KOPT-K1 (cell line): Measurements from ENCODE around the gene PXDN.
"Not testable (repeated sequence)": the region's sequence is repeated elsewhere in the genome, so short reads cannot be mapped to it uniquely, and the experiment has no call there.

ENCODE experiments used
- H3K27ac ChIP-seq: fragments of 200-600 bp; sonication (generic); 2 replicates; pipeline ENCODE4 v1.5.1; 2016; ENCODE audit warnings: antibody characterized with exemption, mild to moderate bottlenecking, low read depth, low read length; ENCODE audit not compliant: poor library complexity, severe bottlenecking
- H3K36me3 ChIP-seq: fragments of 200-600 bp; sonication (generic); 2 replicates; pipeline ENCODE4 v1.5.1; 2017; ENCODE audit warnings: antibody characterized with exemption, mild to moderate bottlenecking, low read length, moderate library complexity; ENCODE audit not compliant: insufficient read depth
- H3K9me3 ChIP-seq: fragments of 200-600 bp; sonication (generic); 2 replicates; pipeline ENCODE4 v1.5.1; 2017; ENCODE audit warnings: antibody characterized with exemption, low read length, mild to moderate bottlenecking; ENCODE audit not compliant: insufficient read depth, poor library complexity, severe bottlenecking

PXDN gene

DNA sequence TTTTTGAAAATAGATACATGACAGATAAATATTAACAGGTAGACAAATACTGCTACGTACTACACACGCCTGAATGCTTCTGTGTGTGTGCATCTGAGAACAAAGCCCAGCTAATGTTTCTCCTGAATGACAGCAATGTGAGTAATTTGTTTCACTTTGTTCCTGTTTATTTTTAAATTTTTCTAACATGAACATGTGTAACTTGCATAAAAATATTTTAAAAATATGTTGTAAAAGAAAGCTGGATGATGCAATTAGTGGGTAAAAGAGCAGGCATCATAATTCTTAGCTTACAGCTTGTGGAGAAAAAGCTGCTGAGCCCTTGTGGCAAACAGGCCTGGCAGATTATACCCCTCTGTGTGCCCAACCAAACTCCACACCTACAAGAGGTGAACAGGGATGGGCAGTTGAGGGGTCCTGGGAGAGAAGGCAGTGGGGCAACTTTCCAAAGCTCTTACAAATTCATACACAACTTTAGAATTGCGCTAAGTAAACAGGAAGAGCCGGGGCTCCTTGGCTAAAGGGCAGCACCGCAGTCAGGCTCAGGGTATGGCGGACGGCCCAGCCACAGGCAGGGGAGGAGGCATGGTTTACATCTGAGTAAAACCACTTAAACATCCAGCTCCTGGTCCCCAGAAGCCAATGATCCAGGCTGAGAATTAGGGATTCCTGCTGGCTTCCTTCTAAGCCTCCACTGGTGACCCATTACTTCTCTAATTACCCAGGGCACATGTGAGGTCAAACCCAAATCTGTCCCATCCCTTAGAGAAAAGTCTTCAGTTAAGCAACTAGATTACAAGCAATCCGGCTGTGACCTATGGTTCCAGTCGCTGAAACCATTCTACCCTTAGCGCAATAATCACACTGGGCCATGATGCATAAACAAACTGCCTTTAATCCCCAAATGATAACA lies 14.0 kb downstream of the PXDN start:
- H3K9me3 ChIP-seq: peaks cover 3% of the 10 kb centered on the region
- H3K27ac ChIP-seq: no peak overlapping the region
- no peaks in the 10 kb centered on the region for H3K36me3 ChIP-seq

DNA sequence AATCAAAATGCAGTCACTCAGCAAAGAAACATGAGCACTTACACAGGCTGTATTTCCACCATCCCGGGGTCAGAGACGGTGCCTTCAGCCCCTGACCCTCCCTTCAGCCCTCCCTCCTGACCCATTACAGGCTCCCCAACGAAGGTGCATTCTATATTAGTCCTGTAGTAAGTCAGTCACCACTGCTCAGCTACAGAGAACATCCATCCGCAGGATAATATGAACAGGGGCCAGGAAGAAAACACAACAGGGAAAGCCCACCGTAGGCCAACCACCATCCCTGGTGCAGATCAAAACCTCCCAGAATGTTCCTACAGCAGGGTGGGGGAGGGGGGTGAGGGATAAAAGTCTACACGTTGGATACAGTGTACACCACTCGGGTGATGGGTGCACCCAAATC lies 15.1 kb downstream of the PXDN start:
- Histone ChIP-seq H3K36me3 (no peaks in the 10 kb centered on the region), H3K27ac (no peak overlapping the region), H3K9me3 (no peaks in the 10 kb centered on the region)

DNA sequence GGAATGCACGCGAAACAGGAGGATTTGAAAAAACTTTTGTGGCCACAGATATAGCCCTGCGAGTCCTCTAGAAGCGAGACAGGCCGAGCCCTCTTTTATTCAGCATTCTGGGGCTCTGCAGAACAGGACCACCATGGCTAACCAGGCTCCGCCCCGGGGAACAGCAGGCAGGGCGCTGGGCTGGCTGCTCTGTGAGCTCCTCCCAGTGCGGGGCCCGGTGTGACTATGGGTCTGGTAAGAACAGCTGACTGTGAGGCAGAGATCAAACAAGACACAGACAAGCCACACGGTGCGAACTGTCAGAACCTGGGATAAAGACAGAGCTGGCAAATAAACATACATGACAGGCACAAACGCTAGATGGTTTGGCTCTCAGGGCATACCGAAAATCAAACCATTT lies 15.5 kb downstream of the PXDN start:
- no peak overlapping the region for H3K27ac ChIP-seq
- H3K9me3 ChIP-seq: no peaks in the 10 kb centered on the region
- no peaks in the 10 kb centered on the region for H3K36me3 ChIP-seq

DNA sequence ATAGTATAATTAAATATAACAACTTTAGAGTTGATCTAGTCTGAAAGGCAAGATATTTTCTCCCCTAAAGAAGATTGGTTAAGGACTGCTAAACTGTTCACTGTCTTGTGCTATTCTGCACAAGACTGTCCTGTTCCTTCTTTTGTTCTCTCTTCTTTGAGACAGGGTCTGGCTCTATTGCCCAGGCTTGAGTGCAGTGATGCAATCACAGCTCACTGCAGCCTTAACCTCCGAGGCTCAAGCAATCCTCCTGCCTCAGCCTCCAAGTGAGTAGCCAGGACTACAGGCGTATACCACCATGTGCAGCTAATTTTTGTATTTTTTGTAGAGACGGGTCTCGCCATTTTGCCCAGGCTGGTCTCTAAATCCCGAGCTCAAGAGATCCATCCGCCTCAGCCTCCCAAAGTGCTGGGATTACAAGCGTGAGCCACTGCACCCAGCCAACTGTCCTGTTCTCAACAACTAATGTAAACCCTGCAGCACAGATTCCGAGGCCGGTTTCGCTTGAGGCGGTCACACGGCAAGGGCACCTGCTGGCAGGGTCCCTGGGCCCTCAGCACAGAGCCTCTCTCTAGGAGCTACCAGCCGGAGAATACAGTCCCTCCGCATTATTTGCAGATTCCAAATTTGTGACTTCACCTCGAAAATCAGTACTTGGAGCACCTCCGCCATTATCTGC lies 16.4 kb downstream of the PXDN start:
- Histone ChIP-seq H3K36me3 (no peaks in the 10 kb centered on the region), H3K27ac (no peak overlapping the region)

DNA sequence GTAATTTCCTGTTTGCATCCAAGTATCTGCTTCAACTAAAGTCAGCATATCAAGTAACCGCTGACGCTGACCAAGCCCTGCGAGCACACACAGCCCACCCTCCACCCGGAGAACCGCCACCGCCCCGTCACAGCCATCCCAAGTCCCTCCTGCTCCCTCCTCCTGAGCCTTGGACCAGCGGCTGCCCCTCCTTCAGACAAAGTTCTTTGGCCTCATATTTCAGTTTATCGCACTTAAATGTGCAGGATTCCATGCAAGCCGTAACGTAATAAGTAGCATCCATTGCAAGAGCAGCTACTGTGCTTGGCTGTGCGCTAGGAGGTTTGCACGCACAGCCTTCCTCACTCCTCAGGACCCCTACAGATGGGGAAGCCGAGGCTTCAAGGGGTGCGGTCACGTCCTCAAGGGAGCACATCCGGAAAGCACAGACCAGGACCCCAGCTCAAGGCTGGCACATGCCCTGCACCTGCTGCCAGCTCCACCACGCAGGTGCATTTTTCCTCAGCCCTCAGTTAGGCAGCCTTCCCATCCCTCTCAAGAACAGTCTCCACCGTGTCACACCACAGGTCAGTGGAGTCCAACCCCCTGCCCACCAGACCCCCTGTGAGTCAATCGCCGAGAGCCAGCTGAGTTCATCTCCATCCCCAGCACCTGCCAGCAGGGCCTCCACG lies 17.1 kb downstream of the PXDN start:
- Histone ChIP-seq H3K27ac (no peak overlapping the region), H3K36me3 (no peaks in the 10 kb centered on the region), H3K9me3 (no peaks in the 10 kb centered on the region)

More for the DNA sequence above, 16.4 kb downstream of the PXDN start:
- no peaks in the 10 kb centered on the region for H3K9me3 ChIP-seq

DNA sequence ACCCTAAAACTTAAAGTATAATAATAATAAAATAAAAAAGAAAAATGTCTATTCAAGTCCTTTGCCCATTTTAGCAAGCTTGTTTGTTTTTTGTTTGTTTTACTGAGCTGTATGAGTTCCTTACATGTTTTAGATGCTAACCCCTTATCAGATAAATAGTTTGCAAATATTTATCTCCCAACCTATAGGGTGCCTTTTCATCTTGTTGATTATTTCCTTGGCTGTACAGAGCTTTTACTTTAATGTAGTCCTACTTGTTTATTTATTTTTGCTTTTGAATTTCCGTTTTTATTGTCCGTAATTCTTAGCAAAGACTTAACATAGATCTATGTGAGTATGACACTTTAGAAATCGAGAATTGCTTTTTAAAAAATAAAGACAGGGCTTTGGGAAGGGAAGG lies 17.8 kb downstream of the PXDN start:
- H3K36me3 ChIP-seq: no peaks in the 10 kb centered on the region
- H3K9me3 ChIP-seq: no peaks in the 10 kb centered on the region
- H3K27ac ChIP-seq: no peak overlapping the region

DNA sequence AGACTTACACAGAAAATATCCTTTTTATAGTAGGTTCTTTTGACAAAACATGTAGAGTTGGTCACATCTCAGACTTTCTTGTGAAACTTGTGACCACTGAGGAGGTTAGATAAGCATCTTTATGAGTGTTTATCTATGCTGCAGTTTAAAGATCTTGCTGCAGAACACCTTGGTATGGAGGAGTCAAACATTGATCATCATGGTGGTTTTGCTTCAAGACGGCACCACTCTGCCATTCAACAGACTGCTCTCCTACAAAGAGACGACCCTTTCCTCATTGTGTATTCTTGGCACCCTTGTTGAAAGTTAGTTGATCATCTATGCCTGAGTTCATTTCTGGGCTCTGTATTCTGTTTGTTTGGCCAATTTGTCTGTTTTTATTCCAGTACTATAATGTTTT lies 20.0 kb downstream of the PXDN start:
- not testable (repeated sequence) for H3K27ac ChIP-seq, H3K9me3 ChIP-seq

DNA sequence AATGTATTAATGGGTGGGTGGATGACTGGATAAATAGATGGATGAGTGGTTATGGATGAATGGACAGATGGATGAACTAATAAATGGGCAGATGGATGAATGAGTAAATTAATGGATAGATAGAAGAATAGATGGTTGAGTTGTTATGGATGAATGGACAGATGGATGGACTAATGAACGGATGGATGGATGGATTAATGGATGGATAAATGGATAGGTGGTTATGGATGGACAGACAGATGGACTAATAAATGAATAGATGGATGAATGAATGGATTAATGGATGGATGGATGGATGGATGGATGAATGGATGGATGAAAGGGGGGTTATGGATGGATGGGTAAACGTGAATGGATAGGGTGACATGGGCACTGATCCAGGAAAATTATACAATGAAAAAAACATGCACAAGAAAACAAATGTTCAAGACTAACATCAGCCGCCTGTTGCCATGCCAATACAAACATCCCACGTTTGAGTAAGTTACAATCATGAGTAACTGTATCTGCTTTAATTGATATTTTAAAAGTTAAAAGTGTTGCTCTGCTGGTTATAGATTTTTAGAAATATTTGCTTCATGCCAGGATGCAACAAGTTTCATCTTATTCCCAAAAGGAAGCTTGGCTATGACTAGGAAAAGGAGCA lies 20.8 kb downstream of the PXDN start:
- no peak overlapping the region for H3K27ac ChIP-seq
- no peaks in the 10 kb centered on the region for H3K9me3 ChIP-seq
- no peaks in the 10 kb centered on the region for H3K36me3 ChIP-seq

More for the DNA sequence above, 20.0 kb downstream of the PXDN start:
- not testable (repeated sequence) for H3K36me3 ChIP-seq

DNA sequence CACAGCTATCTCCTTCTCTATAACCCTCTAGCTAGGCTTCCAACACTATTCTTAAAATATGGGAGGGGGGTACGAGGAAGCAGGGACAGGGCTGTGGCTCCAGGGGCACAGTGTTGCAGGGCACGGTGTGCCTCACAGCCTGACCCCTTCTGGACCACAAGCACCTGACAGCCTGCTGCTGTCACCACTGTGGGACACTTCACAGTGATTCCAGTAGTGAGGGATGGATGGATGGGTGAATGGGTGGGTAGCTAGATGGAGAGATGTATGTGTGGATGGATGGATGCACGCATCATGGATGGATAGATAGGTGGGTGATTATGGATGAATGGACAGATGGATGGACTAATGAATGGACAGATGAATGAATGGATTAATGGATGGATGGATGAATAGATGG lies 21.6 kb downstream of the PXDN start:
- Histone ChIP-seq H3K27ac (no peak overlapping the region), H3K9me3 (no peaks in the 10 kb centered on the region), H3K36me3 (no peaks in the 10 kb centered on the region)

DNA sequence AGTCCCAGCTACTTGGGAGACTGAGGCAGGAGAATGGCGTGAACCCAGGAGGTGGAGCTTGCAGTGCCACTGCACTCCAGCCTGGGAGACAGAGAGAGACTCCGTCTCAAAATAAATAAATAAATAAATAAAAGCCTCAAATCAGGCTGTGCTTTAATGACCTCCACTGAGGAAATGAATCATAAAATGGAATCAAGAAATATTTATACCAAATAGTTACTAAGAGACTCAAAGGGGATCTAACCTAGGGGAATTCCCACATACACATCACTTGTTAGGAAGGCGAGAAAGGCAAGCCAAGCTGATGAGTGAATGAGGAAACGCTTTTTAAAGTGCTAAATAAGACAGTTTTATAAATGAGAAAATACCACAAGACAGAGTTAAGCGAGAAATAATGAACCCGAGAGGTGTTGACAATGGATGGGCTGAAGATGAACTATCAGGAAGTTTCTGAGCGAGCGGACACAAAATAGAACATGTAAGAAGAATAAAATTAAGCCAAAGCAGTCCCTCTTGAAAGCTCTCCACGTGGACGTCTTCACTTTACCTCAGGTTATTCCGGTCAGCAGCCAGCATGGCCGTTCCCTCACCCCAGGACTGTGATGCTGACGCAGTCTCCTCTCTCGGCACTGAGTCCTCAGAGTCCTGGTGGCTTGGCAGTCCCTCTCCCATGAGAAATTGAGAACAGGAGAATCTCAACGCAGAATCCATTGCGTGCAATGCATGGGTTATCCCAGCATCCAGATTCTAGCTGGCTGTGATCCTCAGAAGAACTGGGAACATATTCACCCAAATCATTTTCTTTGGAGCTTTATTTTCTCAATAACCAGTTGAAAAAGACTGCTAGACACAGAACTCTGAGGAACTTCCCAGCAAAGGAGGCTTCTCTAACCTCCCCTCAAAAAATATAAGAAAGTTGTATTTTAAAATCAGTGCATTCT lies 22.3 kb downstream of the PXDN start:
- Histone ChIP-seq H3K27ac (no peak overlapping the region), H3K36me3 (no peaks in the 10 kb centered on the region), H3K9me3 (no peaks in the 10 kb centered on the region)

DNA sequence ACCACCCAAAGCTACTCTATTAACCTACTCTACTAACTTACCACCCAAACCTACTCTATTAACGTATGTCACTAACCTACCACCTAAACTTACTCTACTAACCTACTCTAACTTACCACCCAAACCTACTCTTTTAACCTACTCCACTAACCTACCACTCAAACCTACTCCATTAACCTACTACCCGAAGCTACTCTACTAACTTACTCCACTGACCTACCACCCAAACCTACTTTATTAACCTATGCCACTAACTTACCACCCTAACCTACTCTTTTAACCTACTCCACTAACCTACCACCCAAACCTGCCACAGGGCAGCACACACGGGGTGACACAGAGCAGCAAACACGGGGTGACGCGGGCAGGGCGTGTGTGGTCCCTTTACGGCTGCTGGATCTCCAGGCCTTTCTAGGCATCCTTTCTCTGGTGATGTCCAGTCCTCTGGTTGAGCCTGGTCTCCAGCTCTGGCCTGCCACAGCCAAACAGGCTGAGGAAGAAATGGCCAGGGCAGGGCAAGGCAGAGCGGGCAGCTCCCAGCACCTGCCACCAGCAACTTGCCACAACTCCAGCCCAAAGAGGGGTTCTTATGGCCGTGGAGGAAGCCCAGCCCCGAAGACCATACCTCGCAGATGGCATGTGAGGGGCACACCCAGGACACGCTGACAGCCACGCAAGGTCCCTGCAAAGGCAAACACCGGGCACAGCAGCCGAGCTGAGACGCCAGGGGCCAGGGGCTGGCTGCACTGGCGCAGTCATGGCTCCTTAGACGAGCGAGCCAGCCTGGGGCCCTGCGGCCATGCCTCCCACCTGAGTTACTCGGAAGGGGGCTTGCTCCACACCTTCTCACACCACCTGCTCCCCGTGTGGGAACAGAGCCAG lies 25.7 kb downstream of the PXDN start:
- no peak overlapping the region for H3K27ac ChIP-seq
- no peaks in the 10 kb centered on the region for H3K36me3 ChIP-seq
- no peaks in the 10 kb centered on the region for H3K9me3 ChIP-seq

DNA sequence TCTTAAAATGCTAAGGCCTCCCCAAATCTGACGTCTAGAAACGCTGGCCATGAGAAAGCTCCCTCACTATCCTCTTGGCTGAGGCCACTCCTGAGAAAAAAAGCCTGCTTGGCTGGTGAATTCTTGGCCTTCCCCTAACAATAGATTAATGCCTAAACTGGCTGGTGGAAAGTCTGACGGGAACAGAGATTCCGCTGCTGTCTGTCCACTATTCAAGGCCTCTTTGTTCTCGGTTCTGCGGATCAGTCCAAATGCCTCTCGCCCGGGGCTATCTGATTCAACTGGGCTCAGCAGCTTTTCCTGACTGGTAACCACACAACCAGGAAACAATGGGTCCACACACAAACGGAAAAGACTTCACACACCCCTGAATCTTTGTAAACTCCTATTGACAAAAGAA lies 27.2 kb downstream of the PXDN start:
- no peak overlapping the region for H3K27ac ChIP-seq
- H3K36me3 ChIP-seq: no peaks in the 10 kb centered on the region
- H3K9me3 ChIP-seq: no peaks in the 10 kb centered on the region

DNA sequence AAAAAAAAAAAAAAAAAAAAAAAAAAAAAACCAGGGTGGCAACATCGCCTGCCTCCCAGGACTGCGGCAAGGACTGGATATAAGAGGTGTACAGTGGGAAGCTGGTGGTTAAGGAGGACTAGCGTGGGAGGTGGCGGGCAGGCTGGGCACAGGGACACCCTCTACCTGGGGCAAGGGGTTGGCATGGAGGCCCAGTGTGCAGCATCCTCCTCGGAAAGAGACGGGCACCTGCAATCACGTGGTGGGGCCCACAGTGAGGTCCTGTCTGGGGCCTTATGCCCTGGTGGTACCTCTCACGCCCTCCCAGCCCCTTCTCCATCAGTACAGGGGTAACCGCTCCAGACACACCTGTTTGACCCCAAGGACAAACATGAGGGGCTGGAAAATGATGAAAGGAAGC lies 27.9 kb downstream of the PXDN start:
- Histone ChIP-seq H3K27ac (no peak overlapping the region), H3K9me3 (no peaks in the 10 kb centered on the region)

DNA sequence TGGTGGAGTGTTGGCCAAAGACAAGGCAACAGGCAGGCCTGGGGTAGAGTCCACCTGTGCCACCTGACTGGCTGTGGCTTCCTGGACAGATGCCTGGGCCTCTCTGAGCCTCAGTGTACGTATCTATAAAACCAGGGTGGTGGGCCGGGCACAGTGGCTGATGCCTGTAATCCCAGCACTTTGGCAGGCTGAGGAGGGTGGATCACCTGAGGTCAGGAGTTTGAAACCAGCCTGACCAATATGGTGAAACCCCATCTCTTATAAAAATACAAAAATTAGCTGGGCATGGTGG lies 28.4 kb downstream of the PXDN start:
- H3K27ac ChIP-seq, H3K36me3 ChIP-seq, H3K9me3 ChIP-seq: not testable (repeated sequence)

More for the DNA sequence above, 27.9 kb downstream of the PXDN start:
- no peaks in the 10 kb centered on the region for H3K36me3 ChIP-seq
